ENCODE measurements around the gene PTPRM.

DNA sequence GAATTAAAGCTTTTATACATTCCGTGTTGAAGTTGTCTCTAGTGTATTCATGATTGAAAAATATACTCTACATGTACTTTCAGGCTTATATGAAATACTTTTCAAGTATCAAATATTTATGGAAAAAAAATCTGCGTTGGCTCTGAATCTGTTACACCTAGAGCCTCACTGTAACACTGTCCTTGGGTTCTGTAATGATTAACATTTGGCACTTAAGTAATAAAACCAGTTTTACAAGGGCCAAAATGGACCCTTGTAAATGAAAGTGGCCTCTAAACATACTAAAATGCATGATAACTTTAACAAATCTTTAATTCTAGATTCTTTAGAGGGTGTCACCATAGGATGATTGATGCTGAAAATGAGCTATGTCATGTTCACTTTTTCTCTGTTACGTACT lies 162.8 kb downstream of the PTPRM start:
- TF ChIP-seq POLR2A (IDR thresholded peaks at IDR 0.05; ENCODE audit: extremely low read depth, insufficient read length): no peak
- TF ChIP-seq, protein P1, sequence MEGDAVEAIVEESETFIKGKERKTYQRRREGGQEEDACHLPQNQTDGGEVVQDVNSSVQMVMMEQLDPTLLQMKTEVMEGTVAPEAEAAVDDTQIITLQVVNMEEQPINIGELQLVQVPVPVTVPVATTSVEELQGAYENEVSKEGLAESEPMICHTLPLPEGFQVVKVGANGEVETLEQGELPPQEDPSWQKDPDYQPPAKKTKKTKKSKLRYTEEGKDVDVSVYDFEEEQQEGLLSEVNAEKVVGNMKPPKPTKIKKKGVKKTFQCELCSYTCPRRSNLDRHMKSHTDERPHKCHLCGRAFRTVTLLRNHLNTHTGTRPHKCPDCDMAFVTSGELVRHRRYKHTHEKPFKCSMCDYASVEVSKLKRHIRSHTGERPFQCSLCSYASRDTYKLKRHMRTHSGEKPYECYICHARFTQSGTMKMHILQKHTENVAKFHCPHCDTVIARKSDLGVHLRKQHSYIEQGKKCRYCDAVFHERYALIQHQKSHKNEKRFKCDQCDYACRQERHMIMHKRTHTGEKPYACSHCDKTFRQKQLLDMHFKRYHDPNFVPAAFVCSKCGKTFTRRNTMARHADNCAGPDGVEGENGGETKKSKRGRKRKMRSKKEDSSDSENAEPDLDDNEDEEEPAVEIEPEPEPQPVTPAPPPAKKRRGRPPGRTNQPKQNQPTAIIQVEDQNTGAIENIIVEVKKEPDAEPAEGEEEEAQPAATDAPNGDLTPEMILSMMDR (IDR thresholded peaks at IDR 0.05; ENCODE audit: low read depth, low read length): no peak
